ENCODE measurements around the gene GABPB2.

Gene GABPB2

GRCh38 chr1:151133018-151133806, 62.7 kb downstream of the GABPB2 start:
- DNase-seq (ENCODE audit: low read depth): no peak

GRCh38 chr1:151134396-151134795, 63.8 kb downstream of the GABPB2 start:
- DNase-seq (ENCODE audit: low read depth): no peak

- no peak for DNase-seq (ENCODE audit: low read depth)
Observed at GRCh38 chr1:151134991-151135390, 64.4 kb downstream of the GABPB2 start.

GRCh38 chr1:151135433-151136385, 65.1 kb downstream of the GABPB2 start:
- DNase-seq (ENCODE audit: low read depth): no peak

GRCh38 chr1:151137789-151138188, 67.2 kb downstream of the GABPB2 start:
- no peak for DNase-seq (ENCODE audit: low read depth)

- DNase-seq (ENCODE audit: low read depth): no peak
Observed at GRCh38 chr1:151142411-151143056, 72.0 kb downstream of the GABPB2 start.

GRCh38 chr1:151143057-151143435, 72.5 kb downstream of the GABPB2 start:
- DNase-seq (ENCODE audit: low read depth): no peak

GRCh38 chr1:151143986-151144385, 73.4 kb downstream of the GABPB2 start:
- DNase-seq (ENCODE audit: low read depth): no peak

GRCh38 chr1:151144474-151145303, 74.1 kb downstream of the GABPB2 start:
- no peak for DNase-seq (ENCODE audit: low read depth)

GRCh38 chr1:151145304-151146071, 74.9 kb downstream of the GABPB2 start:
- no peak for DNase-seq (ENCODE audit: low read depth)

GRCh38 chr1:151146072-151146411, 75.5 kb downstream of the GABPB2 start:
- no peak for DNase-seq (ENCODE audit: low read depth)

GRCh38 chr1:151146412-151147131, 76.0 kb downstream of the GABPB2 start, which contains the start of gene SEMA6C:
TSS of gene SEMA6C (minus strand) at chr1:151146631. CDS start at chr1:151142621, 4,010 bp downstream.
- DNase-seq (ENCODE audit: low read depth): peak; percentile 82

- no peak for DNase-seq (ENCODE audit: low read depth)
Observed at GRCh38 chr1:151147132-151147503, 76.6 kb downstream of the GABPB2 start.

- DNase-seq (ENCODE audit: low read depth): no peak
Observed at GRCh38 chr1:151147665-151148064, 77.1 kb downstream of the GABPB2 start.

- DNase-seq (ENCODE audit: low read depth): peak; percentile 57
Observed at GRCh38 chr1:151156515-151156819, 85.9 kb downstream of the GABPB2 start, which contains the start of gene TNFAIP8L2. TSS of gene TNFAIP8L2 (plus strand) at chr1:151156649. CDS start at chr1:151158698, 2,049 bp downstream.

- DNase-seq (ENCODE audit: low read depth): no peak
Observed at GRCh38 chr1:151157067-151157531, 86.5 kb downstream of the GABPB2 start.

GRCh38 chr1:151158326-151158725, 87.8 kb downstream of the GABPB2 start:
- DNase-seq (ENCODE audit: low read depth): no peak

- DNase-seq (ENCODE audit: low read depth): no peak
Observed at GRCh38 chr1:151158751-151159251, 88.2 kb downstream of the GABPB2 start.

- no peak for DNase-seq (ENCODE audit: low read depth)
Observed at GRCh38 chr1:151159373-151159772, 88.8 kb downstream of the GABPB2 start.

GRCh38 chr1:151164732-151165280, 94.2 kb downstream of the GABPB2 start:
- DNase-seq (ENCODE audit: low read depth): no peak

Data from activated gamma-delta T cell treated with anti-CD3 and anti-CD28 coated beads, Interleukin-2, amount 50 U/mL, for 16 hours (primary cell).